Activated naive CD4-positive, alpha-beta T cell treated with anti-CD3 and anti-CD28 coated beads, Interleukin-2, amount 50 U/mL, for 16 hours (primary cell): ENCODE results near the gene PSMB8.

Experiments used
- DNase-seq: peaks from one replicate; pipeline ENCODE4 v3.0.0-alpha.2; 2020

The PSMB8 gene

GRCh38 chr6:32855467-32856174, 11.8 kb upstream of the PSMB8 start:
- DNase-seq, result no peak

- DNase-seq, result peak; percentile 64
These were observed 10.7 kb upstream of the PSMB8 start for GRCh38 chr6:32854376-32855178.

- DNase-seq, result peak; percentile 98
These were observed 9.9 kb upstream of the PSMB8 start, which contains the start of the genes PSMB9 and TAP1 for GRCh38 chr6:32853541-32854375. PSMB9 (plus strand) TSS chr6:32854192; CDS start chr6:32854230, 38 bp downstream. TAP1 (minus strand) TSS chr6:32853704; CDS start chr6:32853636, 68 bp downstream.

GRCh38 chr6:32852844-32853540, 9.1 kb upstream of the PSMB8 start:
- DNase-seq, result peak; percentile 68

GRCh38 chr6:32852018-32852843, 8.4 kb upstream of the PSMB8 start:
- peak; percentile 41 for DNase-seq

- no peak for DNase-seq
These were observed 7.2 kb upstream of the PSMB8 start for GRCh38 chr6:32851025-32851424.

- no peak for DNase-seq
These were observed 5.3 kb upstream of the PSMB8 start for GRCh38 chr6:32849126-32849525.

- no peak for DNase-seq
These were observed 3.9 kb upstream of the PSMB8 start for GRCh38 chr6:32847795-32848194.

GRCh38 chr6:32847004-32847403, 3.2 kb upstream of the PSMB8 start:
- no peak for DNase-seq

GRCh38 chr6:32845384-32845884, 1.6 kb upstream of the PSMB8 start:
- DNase-seq, result peak; percentile 30

GRCh38 chr6:32844839-32845383, 1.1 kb upstream of the PSMB8 start:
- no peak for DNase-seq

- DNase-seq, result no peak
These were observed 392 bp downstream of the PSMB8 start for GRCh38 chr6:32843331-32843978.

GRCh38 chr6:32842690-32843089, 1.2 kb downstream of the PSMB8 start:
- no peak for DNase-seq

- DNase-seq, result no peak
These were observed 1.7 kb downstream of the PSMB8 start for GRCh38 chr6:32842021-32842650.

GRCh38 chr6:32840604-32841246, 3.1 kb downstream of the PSMB8 start:
- DNase-seq, result no peak

- DNase-seq, result no peak
These were observed 4.5 kb downstream of the PSMB8 start for GRCh38 chr6:32839356-32839755.

- peak; percentile 98 for DNase-seq
These were observed 5.5 kb downstream of the PSMB8 start, which contains the start of gene TAP2 for GRCh38 chr6:32838114-32838958. TAP2 (minus strand) TSS chr6:32838739; CDS start chr6:32838233, 506 bp downstream.

GRCh38 chr6:32837651-32838113, 6.2 kb downstream of the PSMB8 start:
- DNase-seq, result no peak
